Myometrial cell (primary cell): ENCODE results near the gene AFTPH. TPM values are rescaled to one million over a fixed set of nuclear protein-coding genes. Genes with fewer than 3 reads are reported as not detected.

Source experiments
- total RNA-seq: library from RNA; depleted of rRNA; stranded (reverse); fragments of >200 nt; gene quantifications from 2 replicates; pipeline ENCODE4 v1.2.3, GENCODE V29; 2015

Gene AFTPH, protein sequence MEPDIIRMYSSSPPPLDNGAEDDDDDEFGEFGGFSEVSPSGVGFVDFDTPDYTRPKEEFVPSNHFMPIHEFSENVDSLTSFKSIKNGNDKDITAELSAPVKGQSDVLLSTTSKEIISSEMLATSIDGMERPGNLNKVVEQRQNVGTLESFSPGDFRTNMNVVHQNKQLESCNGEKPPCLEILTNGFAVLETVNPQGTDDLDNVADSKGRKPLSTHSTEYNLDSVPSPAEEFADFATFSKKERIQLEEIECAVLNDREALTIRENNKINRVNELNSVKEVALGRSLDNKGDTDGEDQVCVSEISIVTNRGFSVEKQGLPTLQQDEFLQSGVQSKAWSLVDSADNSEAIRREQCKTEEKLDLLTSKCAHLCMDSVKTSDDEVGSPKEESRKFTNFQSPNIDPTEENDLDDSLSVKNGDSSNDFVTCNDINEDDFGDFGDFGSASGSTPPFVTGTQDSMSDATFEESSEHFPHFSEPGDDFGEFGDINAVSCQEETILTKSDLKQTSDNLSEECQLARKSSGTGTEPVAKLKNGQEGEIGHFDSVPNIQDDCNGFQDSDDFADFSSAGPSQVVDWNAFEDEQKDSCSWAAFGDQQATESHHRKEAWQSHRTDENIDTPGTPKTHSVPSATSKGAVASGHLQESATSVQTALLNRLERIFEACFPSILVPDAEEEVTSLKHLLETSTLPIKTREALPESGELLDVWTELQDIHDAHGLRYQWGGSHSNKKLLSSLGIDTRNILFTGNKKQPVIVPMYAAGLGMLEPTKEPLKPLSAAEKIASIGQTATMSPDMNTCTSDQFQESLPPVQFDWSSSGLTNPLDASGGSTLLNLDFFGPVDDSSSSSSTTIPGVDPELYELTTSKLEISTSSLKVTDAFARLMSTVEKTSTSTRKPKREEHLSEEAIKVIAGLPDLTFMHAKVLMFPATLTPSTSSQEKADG
- total RNA-seq = 12.7 and 15.4 TPM in 2 replicates

DNA sequence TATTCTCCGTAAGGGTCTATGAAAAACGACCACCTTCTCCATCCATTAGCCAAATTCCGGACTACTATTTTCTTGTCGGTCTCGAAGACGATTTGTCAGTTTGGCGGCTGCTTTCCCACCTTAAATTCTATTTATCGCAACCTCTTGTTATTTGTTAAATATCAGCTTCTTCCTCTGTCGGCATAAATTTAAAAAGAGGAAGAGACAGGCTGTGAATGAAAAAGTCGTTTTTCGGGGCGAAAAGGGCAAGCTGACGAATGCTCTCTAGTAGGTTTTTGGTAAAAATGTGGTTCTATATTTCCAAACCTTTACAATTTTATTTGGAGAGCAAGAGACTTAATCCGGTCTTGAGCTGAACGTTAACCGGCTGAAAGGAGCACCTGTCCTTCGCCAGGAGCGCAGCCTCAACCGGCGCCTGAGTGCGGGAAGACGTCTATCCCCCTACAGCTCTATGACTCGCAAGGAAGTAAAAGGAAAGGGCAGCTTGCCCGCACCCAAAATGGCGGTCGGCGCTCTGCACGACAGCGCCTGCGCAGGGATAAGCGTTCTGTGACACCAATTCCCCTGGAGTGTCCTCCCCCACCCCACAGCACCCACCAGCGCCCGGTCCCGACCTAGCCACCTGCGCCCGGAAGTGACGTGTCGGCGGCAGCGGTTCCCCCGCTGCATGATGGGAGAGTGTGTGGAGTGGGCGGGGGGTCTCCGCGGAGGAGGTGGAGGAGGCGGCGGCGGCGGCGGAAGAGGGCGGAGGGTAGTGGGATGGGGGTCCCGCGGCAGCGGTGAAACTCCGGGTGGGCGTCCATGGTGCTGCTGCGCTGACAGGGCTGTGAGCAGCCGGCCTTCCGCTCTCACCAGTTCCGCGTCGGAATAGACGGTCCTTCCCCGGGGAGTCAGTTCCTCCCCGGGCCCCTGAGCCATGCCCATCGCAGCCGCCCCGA, at the start of gene AFTPH:
TSS of gene AFTPH (plus strand) at position 663 of the 938 bp plus-strand sequence. CDS start 27,147 bp downstream, outside the sequence.

Other genes starting within 250 kb of the AFTPH start
- gene LGALSL, start 70.2 kb upstream of the AFTPH start, total RNA-seq = 0.29 and 1.4 TPM in 2 replicates
- 7.8 and 9.9 TPM in 2 replicates for gene SERTAD2, start 129.6 kb downstream of the AFTPH start, total RNA-seq